ENCODE data around the gene SPRR1A. TPM values are rescaled to one million over a fixed set of nuclear protein-coding genes. Genes with fewer than 3 reads are reported as not detected.

The SPRR1A gene
- total RNA-seq, 4 donors from 2014 or later = not detected

- Histone ChIP-seq H3K27me3 (no peaks in the 10 kb centered on the region), H3K36me3 (no peaks in the 10 kb centered on the region), H3K4me3 (no peak overlapping the region), H3K4me1 (no peaks in the 10 kb centered on the region), H3K27ac (no peak overlapping the region), H3K9me3 (peaks cover 0 to 18% (median 0%) of the 10 kb centered on the region in 3 donors)
- TF ChIP-seq POLR2AphosphoS5 (IDR thresholded peaks at IDR 0.05) (no peak), POLR2A (IDR thresholded peaks at IDR 0.05) (no peak), EP300 (IDR thresholded peaks at IDR 0.05) (no peak)
- TF ChIP-seq, protein P1, sequence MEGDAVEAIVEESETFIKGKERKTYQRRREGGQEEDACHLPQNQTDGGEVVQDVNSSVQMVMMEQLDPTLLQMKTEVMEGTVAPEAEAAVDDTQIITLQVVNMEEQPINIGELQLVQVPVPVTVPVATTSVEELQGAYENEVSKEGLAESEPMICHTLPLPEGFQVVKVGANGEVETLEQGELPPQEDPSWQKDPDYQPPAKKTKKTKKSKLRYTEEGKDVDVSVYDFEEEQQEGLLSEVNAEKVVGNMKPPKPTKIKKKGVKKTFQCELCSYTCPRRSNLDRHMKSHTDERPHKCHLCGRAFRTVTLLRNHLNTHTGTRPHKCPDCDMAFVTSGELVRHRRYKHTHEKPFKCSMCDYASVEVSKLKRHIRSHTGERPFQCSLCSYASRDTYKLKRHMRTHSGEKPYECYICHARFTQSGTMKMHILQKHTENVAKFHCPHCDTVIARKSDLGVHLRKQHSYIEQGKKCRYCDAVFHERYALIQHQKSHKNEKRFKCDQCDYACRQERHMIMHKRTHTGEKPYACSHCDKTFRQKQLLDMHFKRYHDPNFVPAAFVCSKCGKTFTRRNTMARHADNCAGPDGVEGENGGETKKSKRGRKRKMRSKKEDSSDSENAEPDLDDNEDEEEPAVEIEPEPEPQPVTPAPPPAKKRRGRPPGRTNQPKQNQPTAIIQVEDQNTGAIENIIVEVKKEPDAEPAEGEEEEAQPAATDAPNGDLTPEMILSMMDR (IDR thresholded peaks at IDR 0.05) = no peak
- no peak for ATAC-seq
- 36 to 38% methylated on average over 4 to 5 of the region's 5 CpGs for WGBS, 2 donors (ENCODE audit: low coverage in 1 of 2)
Measured at GRCh38 chr1:152996633-152997400, 12.9 kb downstream of the SPRR1A start.

- TF ChIP-seq EP300 (IDR thresholded peaks at IDR 0.05) = no peak
- no peak for TF ChIP-seq POLR2A (IDR thresholded peaks at IDR 0.05)
- no peak for TF ChIP-seq POLR2AphosphoS5 (IDR thresholded peaks at IDR 0.05)
- TF ChIP-seq, protein P1 (IDR thresholded peaks at IDR 0.05) = no peak
- peaks cover 0 to 18% (median 0%) of the 10 kb centered on the region in 3 donors for H3K9me3 ChIP-seq
- no peaks in the 10 kb centered on the region for H3K36me3 ChIP-seq
- ATAC-seq = no peak
- H3K27me3 ChIP-seq = no peaks in the 10 kb centered on the region
- H3K4me1 ChIP-seq = no peaks in the 10 kb centered on the region
- no peak overlapping the region for H3K27ac ChIP-seq
- WGBS, 2 donors (ENCODE audit: low coverage in 1 of 2) = 38 to 48% methylated on average over 4 to 7 of the region's 7 CpGs
- no peak overlapping the region for H3K4me3 ChIP-seq
Measured at GRCh38 chr1:152997901-152998300, 14.0 kb downstream of the SPRR1A start.

GRCh38 chr1:152998476-152998875 is 14.6 kb downstream of the SPRR1A start:
- no peak overlapping the region for H3K27ac ChIP-seq
- no peak overlapping the region for H3K4me3 ChIP-seq
- H3K4me1 ChIP-seq = no peaks in the 10 kb centered on the region
- ATAC-seq = no peak
- H3K36me3 ChIP-seq = no peaks in the 10 kb centered on the region
- TF ChIP-seq POLR2A (IDR thresholded peaks at IDR 0.05) = no peak
- TF ChIP-seq, protein P1 (IDR thresholded peaks at IDR 0.05) = no peak
- TF ChIP-seq EP300 (IDR thresholded peaks at IDR 0.05) = no peak
- no peak for TF ChIP-seq POLR2AphosphoS5 (IDR thresholded peaks at IDR 0.05)
- 77 to 100% methylated on average over 2 to 4 of the region's 4 CpGs for WGBS, 2 donors (ENCODE audit: low coverage in 1 of 2)
- H3K27me3 ChIP-seq = no peaks in the 10 kb centered on the region
- peaks cover 0 to 18% (median 0%) of the 10 kb centered on the region in 3 donors for H3K9me3 ChIP-seq

GRCh38 chr1:152999818-153000217 is 15.9 kb downstream of the SPRR1A start:
- no peak overlapping the region for H3K4me3 ChIP-seq
- TF ChIP-seq, protein P1 (IDR thresholded peaks at IDR 0.05) = no peak
- no peak for TF ChIP-seq EP300 (IDR thresholded peaks at IDR 0.05)
- no peak for TF ChIP-seq POLR2A (IDR thresholded peaks at IDR 0.05)
- TF ChIP-seq POLR2AphosphoS5 (IDR thresholded peaks at IDR 0.05) = no peak
- H3K27me3 ChIP-seq = no peaks in the 10 kb centered on the region
- no peaks in the 10 kb centered on the region for H3K4me1 ChIP-seq
- 78 to 81% methylated on average over 3 to 5 of the region's 6 CpGs for WGBS, 2 donors (ENCODE audit: low coverage in 1 of 2)
- no peak for ATAC-seq
- H3K9me3 ChIP-seq = peaks cover 0 to 16% (median 0%) of the 10 kb centered on the region in 3 donors
- no peaks in the 10 kb centered on the region for H3K36me3 ChIP-seq
- H3K27ac ChIP-seq = no peak overlapping the region

DNA sequence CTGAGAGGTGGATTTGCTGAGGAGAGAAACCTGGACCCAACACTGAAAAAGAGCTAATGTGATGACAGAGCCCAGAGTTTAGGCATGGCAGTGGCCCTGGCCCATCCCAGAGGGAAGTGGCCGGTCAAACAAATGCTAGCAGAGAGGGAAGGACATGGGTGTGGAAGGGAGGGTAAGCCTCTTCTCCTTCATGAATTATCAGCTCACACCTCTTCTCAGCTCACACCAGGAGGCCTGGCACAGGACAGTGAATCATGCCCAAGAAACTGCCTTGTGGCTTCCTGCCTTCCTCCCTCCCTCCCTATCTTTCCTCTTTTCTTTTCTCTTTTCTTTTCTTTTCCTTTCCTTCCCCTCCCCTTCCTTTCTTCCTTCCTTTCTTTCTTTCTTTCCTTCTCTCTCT is 16.4 kb downstream of the SPRR1A start:
- peaks cover 0 to 11% (median 0%) of the 10 kb centered on the region in 3 donors for H3K9me3 ChIP-seq
- no peak overlapping the region for H3K4me3 ChIP-seq
- no peaks in the 10 kb centered on the region for H3K27me3 ChIP-seq
- TF ChIP-seq EP300 (IDR thresholded peaks at IDR 0.05) (no peak), POLR2AphosphoS5 (IDR thresholded peaks at IDR 0.05) (no peak), POLR2A (IDR thresholded peaks at IDR 0.05) (no peak)
- TF ChIP-seq, protein P1 (IDR thresholded peaks at IDR 0.05) = no peak
- H3K36me3 ChIP-seq = no peaks in the 10 kb centered on the region
- WGBS, 2 donors (ENCODE audit: low coverage in 1 of 2) = 100% methylated on average over 1 of the region's 1 CpG; no CpG with 5 or more reads in 1 of the 2 donors
- H3K4me1 ChIP-seq = no peaks in the 10 kb centered on the region
- no peak for ATAC-seq
- no peak overlapping the region for H3K27ac ChIP-seq

Measured in gastroesophageal sphincter (tissue), 4 donors.